ENCODE data around the gene HGFAC.

GRCh38 chr4:3404546-3404945, 37.2 kb upstream of the HGFAC start:
- TF ChIP-seq POLR2A (IDR thresholded peaks at IDR 0.05) (no peak), CTCF (IDR thresholded peaks at IDR 0.05) (no peak)
